ENCODE results near the gene XCR1.

- TF ChIP-seq CTCF (IDR thresholded peaks at IDR 0.05; ENCODE audit: insufficient read depth, low read length, poor library complexity, severe bottlenecking) (no peak), EZH2phosphoT487 (conservative IDR thresholded peaks at IDR 0.05; ENCODE audit: low read length) (no peak)
Observed at GRCh38 chr3:45969953-45970352, 57.3 kb downstream of the XCR1 start.

Measured in SU-DHL-6 (cell line).